Melanocyte of skin (primary cell): ENCODE data around the gene NCKAP1. TPM values are rescaled to one million over a fixed set of nuclear protein-coding genes. Genes with fewer than 3 reads are reported as not detected.

Experiments
- small RNA-seq, 2 donors: library from RNA; depleted of rRNA; stranded (forward); fragments of <200 nt; gene quantifications; one replicate each; pipeline ENCODE3, GENCODE V24; 2012
- total RNA-seq, 2 donors: library from RNA; depleted of rRNA; stranded (reverse); fragments of >200 nt; gene quantifications; 2 replicates each; pipeline ENCODE4 v1.2.3, GENCODE V29; 2012

The NCKAP1 gene
- 100 to 1,000 TPM; 115 to 172 TPM for total RNA-seq

GRCh38 chr2:183038341-183039300 lies at the start of gene NCKAP1:
TSS of gene NCKAP1 (minus strand) at chr2:183038457. CDS start at chr2:183038099, 358 bp downstream.

DNA sequence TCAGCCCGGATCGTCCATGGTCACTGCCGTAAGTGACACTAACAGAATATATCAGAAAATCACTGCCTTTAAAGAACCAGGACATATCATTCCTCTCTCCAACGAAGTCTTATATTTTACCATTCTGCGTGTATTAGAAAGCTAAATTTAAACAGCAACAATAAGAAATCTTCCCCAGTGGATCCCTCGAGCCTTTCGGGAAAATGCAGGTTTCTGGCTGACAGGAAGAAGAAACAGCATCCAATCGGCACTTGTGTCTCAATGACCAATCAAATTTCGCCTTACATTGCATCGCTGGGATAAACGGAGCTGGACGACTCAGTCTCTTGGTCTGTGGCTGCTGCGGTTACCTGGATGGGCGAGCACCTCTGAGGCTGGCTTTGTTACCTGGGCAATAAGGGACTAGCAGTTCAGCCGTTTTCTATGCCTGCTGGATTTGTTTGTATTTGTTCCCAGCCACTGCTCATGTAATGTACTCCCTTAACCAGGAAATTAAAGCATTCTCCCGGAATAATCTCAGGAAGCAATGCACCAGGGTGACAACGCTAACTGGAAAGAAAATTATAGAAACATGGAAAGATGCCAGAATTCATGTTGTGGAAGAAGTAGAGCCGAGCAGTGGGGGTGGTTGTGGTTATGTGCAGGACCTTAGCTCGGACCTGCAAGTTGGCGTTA lies 40.3 kb upstream of the NCKAP1 start, which contains the start of gene DUSP19:
TSS of gene DUSP19 (plus strand) at position 284 of the 675 bp plus-strand sequence. CDS start at position 471, 187 bp downstream.

GRCh38 chr2:182866461-182867406 lies 171.5 kb downstream of the NCKAP1 start, which contains the start of gene FRZB:
TSS of gene FRZB (minus strand) at chr2:182866637. CDS start at chr2:182866552, 85 bp downstream.

Small RNA genes lying within 50 kb of the gene (small RNA-seq; reads per million reads assigned to genes)
- gene RF00019 (0 reads per million in 2 donors), gene RF00599 (0 reads per million in 2 donors), gene RNU6-1122P (0 reads per million in 2 donors)

Other genes with a start within 250 kb of the NCKAP1 start
- gene FRZB, start 171.8 kb downstream of the NCKAP1 start, total RNA-seq, result under 1 TPM; 0.33 to 0.34 TPM
- gene DUSP19, start 40.3 kb upstream of the NCKAP1 start, total RNA-seq, result 1 to 10 TPM; 3.0 to 3.8 TPM
- 10 to 100 TPM; 14.8 to 37.0 TPM for gene NUP35, start 86.0 kb upstream of the NCKAP1 start, total RNA-seq